Measurements from ENCODE around the gene COL6A2. TPM values are rescaled to one million over a fixed set of nuclear protein-coding genes. Genes with fewer than 3 reads are reported as not detected.

Gene COL6A2
- total and polyA plus RNA-seq, 10 of the 15 experiments (the other 5 are each of a cell fraction or from before 2014, with no cell fraction given), result 0.16 to 1.3 (median 0.34) TPM; not detected in 7

DNA sequence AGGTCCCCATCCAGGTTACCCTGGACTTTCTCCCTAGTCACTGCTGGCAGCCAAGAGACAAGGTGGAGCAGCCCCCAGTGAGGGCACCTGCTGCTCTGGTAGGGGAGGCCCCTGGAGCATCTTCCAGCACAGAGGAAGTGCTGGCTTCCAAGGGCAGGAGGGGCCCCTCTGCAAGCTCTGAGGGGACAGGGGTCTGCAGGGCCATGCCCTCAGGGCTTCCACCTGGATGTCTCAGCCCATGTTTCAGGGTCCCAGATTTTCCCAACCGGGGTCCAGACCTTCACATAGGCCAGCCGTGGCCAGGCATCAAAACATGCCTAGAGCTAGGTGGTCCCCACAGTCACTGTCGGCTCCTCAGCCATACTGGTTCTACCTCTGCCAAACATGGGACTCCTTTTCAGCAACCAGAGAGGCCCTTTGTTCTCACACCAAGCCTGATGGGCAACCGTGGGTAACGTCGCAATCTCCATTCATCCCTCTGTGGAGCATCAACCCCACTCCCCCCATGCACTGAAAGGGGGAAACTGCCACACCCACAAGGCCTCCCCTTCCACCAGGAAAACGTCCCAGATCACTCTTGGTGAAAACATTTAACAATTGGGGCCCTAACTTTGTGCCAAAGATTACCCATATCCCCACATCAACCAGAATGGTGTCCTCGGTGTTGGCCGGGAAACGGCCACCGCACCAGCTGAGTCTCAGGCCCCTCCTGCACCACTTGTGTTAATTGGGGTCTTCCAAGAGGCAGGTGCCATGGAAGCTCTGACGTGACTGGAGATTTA is 1.9 kb upstream of the COL6A2 start:
- DNase-seq (ENCODE audit: low read depth, low spot score) (no peak), FAIRE-seq (no peak), ATAC-seq (no peak)
- ChIA-PET CTCF (no interaction called here), SMC1A (ENCODE audit: uncharacterized antibody, unreplicated experiment) (no interaction called here), POLR2A (no interaction called here), RAD21 (ENCODE audit: unreplicated experiment) (no interaction called here)
- BruUV-seq (replicated peaks), result no TSS peak
- Histone ChIP-seq H3K27ac (ENCODE audit: control insufficient read depth, insufficient read depth) (no peak overlapping the region), H3K9ac (ENCODE audit: control insufficient read depth, insufficient read depth, low read length) (no peak overlapping the region), H3K4me1 (ENCODE audit: control insufficient read depth, insufficient read depth, low read length) (no peaks in the 10 kb centered on the region), H3K4me3 (no peak overlapping the region), H3K79me2 (ENCODE audit: control insufficient read depth, insufficient read depth, low read length) (no peaks in the 10 kb centered on the region), H3K36me3 (ENCODE audit: control insufficient read depth in 2 of 2, insufficient read depth in 2 of 2, low read length in 1 of 2) (no peaks in the 10 kb centered on the region), H3K27me3 (replicated peaks in 1 of 2; ENCODE audit: control insufficient read depth in 2 of 2, insufficient read depth in 2 of 2, low read length in 1 of 2) (no peaks in the 10 kb centered on the region), H3K9me3 (replicated peaks; ENCODE audit: control insufficient read depth, insufficient read depth, low read length) (no peaks in the 10 kb centered on the region; the same call in 2 of the 3 replicates), H3K4me2 (ENCODE audit: control insufficient read depth, insufficient read depth) (no peak overlapping the region), H4K20me1 (ENCODE audit: control insufficient read depth, insufficient read depth) (no peaks in the 10 kb centered on the region), H2AFZ (ENCODE audit: control insufficient read depth, low read depth, low read length) (no peak overlapping the region)
- intact Hi-C loops (cut with micrococcal nuclease; ENCODE audit: unreplicated experiment) (no loop called here), in situ Hi-C loops (cut with MboI) (no loop called here)
- 61% methylated on average over 12 of the region's 12 CpGs for WGBS (ENCODE audit: insufficient coverage, insufficient replicate concordance, low lambda C conversion rate, missing lambda C conversion rate)
- TF ChIP-seq SMC3 (IDR thresholded peaks at IDR 0.05; ENCODE audit: borderline replicate concordance, low read length) (no peak), NR2C2 (IDR thresholded peaks at IDR 0.05; ENCODE audit: borderline replicate concordance, control insufficient read depth, insufficient read length, low read depth) (no peak), ATF2 (IDR thresholded peaks at IDR 0.05; ENCODE audit: low read length) (no peak), ZBTB33 (IDR thresholded peaks at IDR 0.05) (no peak), EED (IDR thresholded peaks at IDR 0.05; ENCODE audit: low read depth) (no peak), NBN (IDR thresholded peaks at IDR 0.05) (no peak), JUNB (IDR thresholded peaks at IDR 0.05) (no peak), SUPT20H (IDR thresholded peaks at IDR 0.05; ENCODE audit: borderline replicate concordance, control insufficient read depth, low read depth, low read length) (no peak), PAX8 (IDR thresholded peaks at IDR 0.05) (no peak), EP300 (IDR thresholded peaks at IDR 0.05; ENCODE audit: borderline replicate concordance in 1 of 2, control insufficient read depth in 1 of 2, low read depth in 2 of 2, low read length in 2 of 2) (no peak), CHD1 (IDR thresholded peaks at IDR 0.05; ENCODE audit: low read depth, low read length) (no peak), RAD51 (IDR thresholded peaks at IDR 0.05) (no peak)
- TF ChIP-seq, protein P1, sequence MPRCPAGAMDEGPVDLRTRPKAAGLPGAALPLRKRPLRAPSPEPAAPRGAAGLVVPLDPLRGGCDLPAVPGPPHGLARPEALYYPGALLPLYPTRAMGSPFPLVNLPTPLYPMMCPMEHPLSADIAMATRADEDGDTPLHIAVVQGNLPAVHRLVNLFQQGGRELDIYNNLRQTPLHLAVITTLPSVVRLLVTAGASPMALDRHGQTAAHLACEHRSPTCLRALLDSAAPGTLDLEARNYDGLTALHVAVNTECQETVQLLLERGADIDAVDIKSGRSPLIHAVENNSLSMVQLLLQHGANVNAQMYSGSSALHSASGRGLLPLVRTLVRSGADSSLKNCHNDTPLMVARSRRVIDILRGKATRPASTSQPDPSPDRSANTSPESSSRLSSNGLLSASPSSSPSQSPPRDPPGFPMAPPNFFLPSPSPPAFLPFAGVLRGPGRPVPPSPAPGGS (IDR thresholded peaks at IDR 0.05; ENCODE audit: borderline replicate concordance, insufficient read depth, low read depth, low read length, poor library complexity, severe bottlenecking), result no peak
- TF ChIP-seq, protein P2, sequence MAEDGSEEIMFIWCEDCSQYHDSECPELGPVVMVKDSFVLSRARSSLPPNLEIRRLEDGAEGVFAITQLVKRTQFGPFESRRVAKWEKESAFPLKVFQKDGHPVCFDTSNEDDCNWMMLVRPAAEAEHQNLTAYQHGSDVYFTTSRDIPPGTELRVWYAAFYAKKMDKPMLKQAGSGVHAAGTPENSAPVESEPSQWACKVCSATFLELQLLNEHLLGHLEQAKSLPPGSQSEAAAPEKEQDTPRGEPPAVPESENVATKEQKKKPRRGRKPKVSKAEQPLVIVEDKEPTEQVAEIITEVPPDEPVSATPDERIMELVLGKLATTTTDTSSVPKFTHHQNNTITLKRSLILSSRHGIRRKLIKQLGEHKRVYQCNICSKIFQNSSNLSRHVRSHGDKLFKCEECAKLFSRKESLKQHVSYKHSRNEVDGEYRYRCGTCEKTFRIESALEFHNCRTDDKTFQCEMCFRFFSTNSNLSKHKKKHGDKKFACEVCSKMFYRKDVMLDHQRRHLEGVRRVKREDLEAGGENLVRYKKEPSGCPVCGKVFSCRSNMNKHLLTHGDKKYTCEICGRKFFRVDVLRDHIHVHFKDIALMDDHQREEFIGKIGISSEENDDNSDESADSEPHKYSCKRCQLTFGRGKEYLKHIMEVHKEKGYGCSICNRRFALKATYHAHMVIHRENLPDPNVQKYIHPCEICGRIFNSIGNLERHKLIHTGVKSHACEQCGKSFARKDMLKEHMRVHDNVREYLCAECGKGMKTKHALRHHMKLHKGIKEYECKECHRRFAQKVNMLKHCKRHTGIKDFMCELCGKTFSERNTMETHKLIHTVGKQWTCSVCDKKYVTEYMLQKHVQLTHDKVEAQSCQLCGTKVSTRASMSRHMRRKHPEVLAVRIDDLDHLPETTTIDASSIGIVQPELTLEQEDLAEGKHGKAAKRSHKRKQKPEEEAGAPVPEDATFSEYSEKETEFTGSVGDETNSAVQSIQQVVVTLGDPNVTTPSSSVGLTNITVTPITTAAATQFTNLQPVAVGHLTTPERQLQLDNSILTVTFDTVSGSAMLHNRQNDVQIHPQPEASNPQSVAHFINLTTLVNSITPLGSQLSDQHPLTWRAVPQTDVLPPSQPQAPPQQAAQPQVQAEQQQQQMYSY (CRISPR knock-in tag; IDR thresholded peaks at IDR 0.05), result no peak
